Measurements from ENCODE around the gene EXOSC10.
"Not testable (repeated sequence)": the region's sequence is repeated elsewhere in the genome, so short reads cannot be mapped to it uniquely, and the experiment has no call there.

Gene EXOSC10

GRCh38 chr1:11046625-11047365 is 52.9 kb downstream of the EXOSC10 start, which contains the start of gene MASP2:
TSS of gene MASP2 (minus strand) at chr1:11047239. CDS start at chr1:11047207, 32 bp downstream.
- DNase-seq, result no peak
- TF ChIP-seq POLR2A (IDR thresholded peaks at IDR 0.05; ENCODE audit: low read length), result no peak
- TF ChIP-seq GATA1 (IDR thresholded peaks at IDR 0.05; ENCODE audit: low read depth, low read length), result no peak

- no peak for DNase-seq
These were observed 53.5 kb downstream of the EXOSC10 start for GRCh38 chr1:11046270-11046566.

GRCh38 chr1:11045428-11046269 is 54.0 kb downstream of the EXOSC10 start:
- TF ChIP-seq POLR2A (IDR thresholded peaks at IDR 0.05; ENCODE audit: low read length) (no peak), GATA1 (IDR thresholded peaks at IDR 0.05; ENCODE audit: low read depth, low read length) (no peak)
- no peak for DNase-seq

More at GRCh38 chr1:11046270-11046566, 53.5 kb downstream of the EXOSC10 start:
- TF ChIP-seq GATA1 (IDR thresholded peaks at IDR 0.05; ENCODE audit: low read depth, low read length) (no peak), POLR2A (IDR thresholded peaks at IDR 0.05; ENCODE audit: low read length) (no peak)

- TF ChIP-seq GATA1 (IDR thresholded peaks at IDR 0.05; ENCODE audit: low read depth, low read length), result no peak
- no peak for TF ChIP-seq POLR2A (IDR thresholded peaks at IDR 0.05; ENCODE audit: low read length)
- DNase-seq, result no peak
These were observed 54.7 kb downstream of the EXOSC10 start for GRCh38 chr1:11044849-11045427.

GRCh38 chr1:11044086-11044848 is 55.4 kb downstream of the EXOSC10 start:
- DNase-seq, result no peak
- TF ChIP-seq GATA1 (IDR thresholded peaks at IDR 0.05; ENCODE audit: low read depth, low read length) (no peak), POLR2A (IDR thresholded peaks at IDR 0.05; ENCODE audit: low read length) (no peak)

- TF ChIP-seq GATA1 (IDR thresholded peaks at IDR 0.05; ENCODE audit: low read depth, low read length), result no peak
- TF ChIP-seq POLR2A (IDR thresholded peaks at IDR 0.05; ENCODE audit: low read length), result no peak
- DNase-seq, result no peak
These were observed 56.4 kb downstream of the EXOSC10 start for GRCh38 chr1:11042995-11043874.

DNA sequence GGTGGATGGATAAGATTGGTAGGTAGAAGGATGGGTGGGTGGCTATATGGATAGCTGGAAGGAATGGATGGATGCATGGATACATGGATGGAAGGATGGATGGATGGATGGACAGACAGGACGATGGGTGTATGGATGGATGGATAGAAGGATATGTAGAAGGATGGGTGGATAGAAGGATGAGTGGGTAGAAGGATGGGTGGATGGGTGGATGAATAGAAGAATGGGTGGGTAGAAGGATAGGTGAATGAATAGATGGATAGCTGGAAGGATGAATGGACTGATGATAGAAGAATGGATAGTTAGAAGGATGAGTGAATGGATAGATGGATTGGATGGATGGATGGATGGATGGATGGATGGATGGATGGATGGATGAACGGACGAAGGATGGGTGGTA is 57.6 kb downstream of the EXOSC10 start:
- TF ChIP-seq GATA1 (IDR thresholded peaks at IDR 0.05; ENCODE audit: low read depth, low read length) (no peak), POLR2A (IDR thresholded peaks at IDR 0.05; ENCODE audit: low read length) (no peak)
- no peak for DNase-seq

DNA sequence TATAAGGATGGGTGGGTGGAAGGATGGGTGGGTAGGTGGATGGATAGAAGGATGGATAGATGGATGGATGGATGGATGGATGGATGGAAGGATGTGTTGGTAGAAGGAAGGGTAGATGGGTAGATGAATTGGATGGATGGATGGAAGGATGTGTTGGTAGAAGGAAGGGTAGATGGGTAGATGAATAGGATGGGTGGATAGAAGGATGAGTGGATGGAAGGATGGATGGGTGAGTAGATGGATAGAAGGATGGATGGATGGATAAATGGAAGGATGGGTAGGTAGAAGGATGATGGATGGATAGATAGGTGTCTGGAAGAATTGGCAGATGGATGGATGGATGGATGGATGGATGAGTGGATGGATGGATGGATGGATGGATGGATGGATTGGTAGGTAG is 58.6 kb downstream of the EXOSC10 start:
- no peak for DNase-seq
- no peak for TF ChIP-seq GATA1 (IDR thresholded peaks at IDR 0.05; ENCODE audit: low read depth, low read length)
- TF ChIP-seq POLR2A (IDR thresholded peaks at IDR 0.05; ENCODE audit: low read length), result no peak

GRCh38 chr1:11040105-11040429 is 59.6 kb downstream of the EXOSC10 start:
- not testable (repeated sequence) for DNase-seq

GRCh38 chr1:11039351-11040104 is 60.1 kb downstream of the EXOSC10 start:
- TF ChIP-seq GATA1 (IDR thresholded peaks at IDR 0.05; ENCODE audit: low read depth, low read length), result no peak
- no peak for TF ChIP-seq POLR2A (IDR thresholded peaks at IDR 0.05; ENCODE audit: low read length)
- DNase-seq, result no peak

DNA sequence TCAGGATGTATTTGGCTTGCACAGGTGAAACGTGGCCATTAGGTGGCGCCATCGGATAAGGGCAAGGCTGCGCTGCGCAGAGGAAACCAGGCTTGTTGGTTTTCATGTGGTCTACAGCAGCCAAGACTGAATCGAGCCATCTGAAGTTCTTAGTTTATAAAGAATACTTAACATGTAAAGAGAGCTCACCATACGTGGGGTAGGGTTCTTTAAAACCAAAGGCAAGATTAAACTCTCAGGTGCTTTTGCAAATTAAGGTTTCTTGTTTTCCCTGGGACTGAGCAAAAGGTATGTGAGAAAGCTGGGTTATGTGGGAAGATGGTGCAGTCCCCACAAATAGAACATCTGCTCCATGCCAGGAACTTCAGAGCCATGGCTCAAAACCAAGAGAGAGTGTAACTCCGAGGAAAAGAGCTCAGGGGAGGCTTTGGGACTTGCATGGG is 61.9 kb downstream of the EXOSC10 start:
- DNase-seq, result peak; percentile 82 to 92
- TF ChIP-seq GATA1 (IDR thresholded peaks at IDR 0.05; ENCODE audit: low read depth, low read length), result no peak
- no peak for TF ChIP-seq POLR2A (IDR thresholded peaks at IDR 0.05; ENCODE audit: low read length)

DNA sequence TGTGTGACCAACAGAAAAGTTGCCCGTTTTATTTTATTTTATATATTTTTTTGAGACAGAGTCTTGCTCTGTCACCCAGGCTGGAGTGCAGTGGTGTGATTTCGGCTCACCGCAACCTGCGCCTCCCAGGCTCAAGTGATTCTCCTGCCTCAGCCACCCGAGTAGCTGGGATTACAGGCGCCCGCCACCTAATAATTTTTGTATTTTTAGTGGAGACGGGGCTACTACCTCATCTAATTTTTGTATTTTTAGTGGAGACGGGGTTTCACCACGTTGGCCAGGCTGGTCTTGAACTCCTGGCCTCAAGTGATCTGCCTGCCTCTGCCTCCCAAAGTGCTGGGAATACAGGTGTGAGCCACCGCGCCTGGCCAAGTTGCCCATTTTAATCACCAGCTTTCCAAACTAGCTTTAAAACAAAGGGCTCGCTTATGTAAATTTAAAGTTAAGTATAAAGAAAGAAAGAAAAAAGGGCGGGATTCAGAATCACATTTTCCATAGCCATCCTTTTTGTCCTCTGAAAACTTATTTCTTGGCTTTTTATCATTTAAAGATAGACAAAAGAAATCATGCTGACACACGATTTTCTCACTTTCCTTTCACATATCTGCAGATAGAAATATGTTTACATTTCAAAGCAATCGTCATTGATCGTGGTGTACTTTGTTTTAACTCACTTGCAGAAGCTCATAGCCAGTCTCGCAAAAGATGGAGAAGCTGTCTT is 62.5 kb downstream of the EXOSC10 start:
- DNase-seq, result not testable (repeated sequence)
